CD14-positive monocyte (primary cell): ENCODE data around the gene MUC16. TPM values are rescaled to one million over a fixed set of nuclear protein-coding genes. Genes with fewer than 3 reads are reported as not detected.

ENCODE experiments used
- DNase-seq, 3 donors: peaks; one replicate each; pipeline ENCODE4 v3.0.0-alpha.2; 2011 to 2022
- H2AFZ ChIP-seq: 2 replicates; pipeline ENCODE4 v1.6.0; 2012; ENCODE audit warnings: mild to moderate bottlenecking, low read depth, low read length, inconsistent platforms; ENCODE audit not compliant: insufficient read depth, poor library complexity, severe bottlenecking
- H3K27ac ChIP-seq, 2 donors: 1 replicate in 1 of 2; 2 replicates in 1 of 2; pipeline ENCODE4 v1.5.1; 2012 to 2013; ENCODE audit warnings: low read length in 2 of 2, control low read depth in 1 of 2, inconsistent platforms in 1 of 2, low read depth in 1 of 2, mild to moderate bottlenecking in 1 of 2
- H3K27me3 ChIP-seq, 2 donors: one replicate each; pipeline versions ENCODE4 v1.6.0 to v1.6.1; 2011 to 2013; ENCODE audit warnings: low read length in 2 of 2; ENCODE audit not compliant: control insufficient read depth in 2 of 2, insufficient read depth in 2 of 2
- H3K36me3 ChIP-seq, 2 donors: replicated peaks in 1 of 2; 1 replicate in 1 of 2; 2 replicates in 1 of 2; pipeline versions ENCODE4 v1.5.1 to v1.6.1; 2012 to 2013; ENCODE audit warnings: low read length in 2 of 2, control low read depth in 1 of 2, inconsistent platforms in 1 of 2, mild to moderate bottlenecking in 1 of 2; ENCODE audit not compliant: insufficient read depth in 2 of 2, control insufficient read depth in 1 of 2
- H3K4me1 ChIP-seq, 2 donors: 1 replicate in 1 of 2; 2 replicates in 1 of 2; pipeline versions ENCODE4 v1.5.1 to v1.6.1; 2012 to 2013; ENCODE audit warnings: low read length in 2 of 2, control low read depth in 1 of 2, inconsistent platforms in 1 of 2, mild to moderate bottlenecking in 1 of 2, moderate library complexity in 1 of 2; ENCODE audit not compliant: insufficient read depth in 2 of 2, control insufficient read depth in 1 of 2
- H3K4me2 ChIP-seq: replicated peaks from 2 replicates; pipeline ENCODE3; 2012; ENCODE audit warnings: low read length, moderate library complexity, mild to moderate bottlenecking; ENCODE audit not compliant: poor library complexity, severe bottlenecking; ENCODE audit errors: extremely low read depth
- H3K4me3 ChIP-seq, 3 experiments: fragments of 200-600 bp in 1 of 3; sonication (generic) in 1 of 3; replicated peaks in 1 of 3; 1 replicate in 2 of 3; 2 replicates in 1 of 3; pipeline ENCODE4 v1.5.1; 2011 to 2013; ENCODE audit warnings: low read length in 3 of 3, mild to moderate bottlenecking in 3 of 3, control low read depth in 2 of 3, low read depth in 2 of 3, inconsistent platforms in 1 of 3, moderate library complexity in 1 of 3
- H3K79me2 ChIP-seq: 2 replicates; pipeline ENCODE4 v1.6.0; 2012; ENCODE audit warnings: mild to moderate bottlenecking, control low read depth, inconsistent platforms, low read length, moderate library complexity; ENCODE audit not compliant: insufficient read depth
- H3K9ac ChIP-seq: 2 replicates; pipeline ENCODE4 v1.6.0; 2017; ENCODE audit warnings: low read length, mild to moderate bottlenecking; ENCODE audit not compliant: insufficient read depth, poor library complexity, severe bottlenecking
- H3K9me3 ChIP-seq, 2 donors: replicated peaks in 1 of 2; 1 replicate in 1 of 2; 2 replicates in 1 of 2; pipeline versions ENCODE4 v1.5.1 to v1.6.1; 2012 to 2013; ENCODE audit warnings: low read length in 2 of 2, control low read depth in 1 of 2; ENCODE audit not compliant: control insufficient read depth in 1 of 2, insufficient read depth in 1 of 2
- H4K20me1 ChIP-seq: 2 replicates; pipeline ENCODE4 v1.6.0; 2012; ENCODE audit warnings: mild to moderate bottlenecking, low read length, control low read depth, moderate library complexity; ENCODE audit not compliant: insufficient read depth
- H3K27ac Mint-ChIP-seq, 7 donors: one replicate each; pipeline ENCODE4 v1.8.0; 2020; ENCODE audit warnings: mild to moderate bottlenecking in 7 of 7, mixed read lengths in 7 of 7, moderate library complexity in 6 of 7, inconsistent platforms in 2 of 7
- H3K27me3 Mint-ChIP-seq, 3 donors: one replicate each; pipeline ENCODE4 v1.8.0; 2021 to 2022; ENCODE audit warnings: low read depth in 3 of 3, mild to moderate bottlenecking in 3 of 3, mixed read lengths in 3 of 3, moderate library complexity in 3 of 3, inconsistent platforms in 1 of 3
- H3K36me3 Mint-ChIP-seq, 2 donors: one replicate each; pipeline ENCODE4 v1.8.0; 2020; ENCODE audit warnings: mixed read lengths in 2 of 2, inconsistent platforms in 1 of 2, mild to moderate bottlenecking in 1 of 2
- H3K4me1 Mint-ChIP-seq: one replicate; pipeline ENCODE4 v1.8.0; 2020; ENCODE audit warnings: mild to moderate bottlenecking, mixed read lengths
- H3K4me3 Mint-ChIP-seq, 2 donors: one replicate each; pipeline ENCODE4 v1.8.0; 2020; ENCODE audit warnings: mild to moderate bottlenecking in 2 of 2, mixed read lengths in 2 of 2, moderate library complexity in 1 of 2
- H3K9me3 Mint-ChIP-seq, 7 donors: one replicate each; pipeline ENCODE4 v1.8.0; 2020 to 2022; ENCODE audit warnings: mixed read lengths in 7 of 7, mild to moderate bottlenecking in 6 of 7, moderate library complexity in 6 of 7, inconsistent platforms in 2 of 7
- CTCF ChIP-seq: fragments of 200-600 bp; IDR thresholded peaks from one replicate; pipeline ENCODE4 v1.8.0; 2022; ENCODE audit warnings: antibody characterized with exemption, mild to moderate bottlenecking
- WGBS: methylation state at CpG from one replicate; pipeline ENCODE4 v1.1.5; 2013; ENCODE audit warnings: missing lambda C conversion rate; ENCODE audit not compliant: insufficient coverage; 5-methylcytosine and 5-hydroxymethylcytosine counted together
- intact Hi-C, 2 donors: fragments of 100-400 bp; cut with micrococcal nuclease; formaldehyde crosslinking; loops; one replicate each; pipeline versions ENCODE4 v1.15.0 to v1.15.1; 2023
- polyA plus RNA-seq, 3 donors: library from polyadenylated mRNA; depleted of rRNA in 1 of 3; unstranded in 2 of 3; stranded (reverse) in 1 of 3; fragments of 300-500 nt in 2 of 3; fragments of >200 nt in 1 of 3; fragmentation: Illumina TruSeq in 2 of 3; gene quantifications; 1 replicate in 2 of 3; 2 replicates in 1 of 3; pipeline ENCODE4 v1.2.3, GENCODE V29; 2012 to 2021

The MUC16 gene
- polyA plus RNA-seq, 3 donors: not detected

- 65% methylated on average over 2 of the region's 4 CpGs for WGBS
- H3K4me1 Mint-ChIP-seq: no peaks in the 10 kb centered on the region
- H3K9me3 Mint-ChIP-seq: peaks cover 4 to 19% (median 9%) of the 10 kb centered on the region in 7 donors
- no peak overlapping the region for H3K4me3 ChIP-seq
- peaks cover 0 to 3% (median 2%) of the 10 kb centered on the region in 3 donors for H3K27me3 Mint-ChIP-seq
- peaks cover 0 to 18% of the 10 kb centered on the region in 2 donors for H3K9me3 ChIP-seq
- H4K20me1 ChIP-seq: no peaks in the 10 kb centered on the region
- no peaks in the 10 kb centered on the region for H3K36me3 Mint-ChIP-seq
- no peak for TF ChIP-seq CTCF
- H3K27ac Mint-ChIP-seq: no peak overlapping the region
- no peak overlapping the region for H3K4me2 ChIP-seq
- no peak overlapping the region for H3K9ac ChIP-seq
- intact Hi-C loops: no loop called here
- no peak overlapping the region for H3K4me3 Mint-ChIP-seq
- no peaks in the 10 kb centered on the region for H3K79me2 ChIP-seq
- no peaks in the 10 kb centered on the region for H3K27me3 ChIP-seq
- H3K27ac ChIP-seq: no peak overlapping the region
- DNase-seq: no peak
- H3K4me1 ChIP-seq: no peaks in the 10 kb centered on the region
- H3K36me3 ChIP-seq: no peaks in the 10 kb centered on the region
- no peak overlapping the region for H2AFZ ChIP-seq
Measured at GRCh38 chr19:8965887-8966286, 44.3 kb downstream of the MUC16 start.

Other genes with a start within 250 kb of the MUC16 start
- gene ZNF558, start 178.1 kb downstream of the MUC16 start, polyA plus RNA-seq: 10 to 100 TPM in 1 of 3 donors, 1 to 10 TPM in 2; 3.7 to 22.1 (median 5.6) TPM
- not detected for gene MBD3L1, start 178.0 kb downstream of the MUC16 start, polyA plus RNA-seq
- gene OR1M1, start 76.7 kb upstream of the MUC16 start, polyA plus RNA-seq: not detected
- gene OR7G2, start 97.1 kb upstream of the MUC16 start, polyA plus RNA-seq: not detected
- gene OR7G1, start 105.4 kb upstream of the MUC16 start, polyA plus RNA-seq: not detected
- gene OR7G3, start 116.5 kb upstream of the MUC16 start, polyA plus RNA-seq: not detected
- gene ZNF317, start 130.0 kb upstream of the MUC16 start, polyA plus RNA-seq: 10 to 100 TPM; 17.3 to 25.5 (median 20.7) TPM
- gene OR7D2, start 168.6 kb upstream of the MUC16 start, polyA plus RNA-seq: under 1 TPM in 1 of 3 donors, not detected in 2; 0.05 TPM
- gene OR7D4, start 209.2 kb upstream of the MUC16 start, polyA plus RNA-seq: not detected
- gene OR7E24, start 240.5 kb upstream of the MUC16 start, polyA plus RNA-seq: not detected